Mesenchymal stem cell (in vitro differentiated cells and primary cell): Measurements from ENCODE around the gene HSPB9.
A peak's percentile ranks its signal among the peaks of the same experiment; 100 is the strongest.

Source experiments
- DNase-seq: peaks from one replicate; pipeline ENCODE4 v3.0.0-alpha.2; 2013
- H2AFZ ChIP-seq: one replicate; pipeline ENCODE4 v1.6.1; 2013; ENCODE audit warnings: low read depth, mild to moderate bottlenecking, control low read depth, inconsistent platforms, low read length, moderate library complexity
- H2AK5ac ChIP-seq: 2 replicates; pipeline ENCODE4 v1.6.1; 2013; ENCODE audit warnings: low read length, moderate library complexity, mild to moderate bottlenecking, inconsistent platforms; ENCODE audit not compliant: severe bottlenecking
- H2BK120ac ChIP-seq: one replicate; pipeline ENCODE4 v1.6.1; 2013; ENCODE audit warnings: low read depth, mild to moderate bottlenecking, inconsistent platforms, low read length, moderate library complexity
- H2BK12ac ChIP-seq, 2 experiments: one replicate each; pipeline ENCODE4 v1.6.1; 2013; ENCODE audit warnings: inconsistent platforms in 2 of 2, low read length in 2 of 2, mild to moderate bottlenecking in 2 of 2, moderate library complexity in 2 of 2, control low read depth in 1 of 2
- H2BK15ac ChIP-seq: one replicate; pipeline ENCODE4 v1.6.1; 2013; ENCODE audit warnings: mild to moderate bottlenecking, low read depth, inconsistent platforms; ENCODE audit not compliant: poor library complexity, severe bottlenecking
- H2BK5ac ChIP-seq: 2 replicates; pipeline ENCODE4 v1.6.1; 2013; ENCODE audit warnings: low read depth, mild to moderate bottlenecking, low read length, control low read depth, inconsistent platforms; ENCODE audit not compliant: poor library complexity, severe bottlenecking
- H3K14ac ChIP-seq, 2 experiments: one replicate each; pipeline ENCODE4 v1.6.1; 2013; ENCODE audit warnings: inconsistent platforms in 2 of 2, low read length in 2 of 2, control low read depth in 1 of 2, mild to moderate bottlenecking in 1 of 2, moderate library complexity in 1 of 2
- H3K18ac ChIP-seq, 2 experiments: one replicate each; pipeline ENCODE4 v1.6.1; 2013; ENCODE audit warnings: inconsistent platforms in 2 of 2, low read length in 2 of 2, control low read depth in 1 of 2, low read depth in 1 of 2, mild to moderate bottlenecking in 1 of 2
- H3K23ac ChIP-seq, 2 experiments: one replicate each; pipeline ENCODE4 v1.6.1; 2013; ENCODE audit warnings: inconsistent platforms in 2 of 2, low read length in 2 of 2, mild to moderate bottlenecking in 2 of 2, moderate library complexity in 2 of 2, control low read depth in 1 of 2
- H3K27ac ChIP-seq: 2 replicates; pipeline ENCODE4 v1.5.1; 2013; ENCODE audit warnings: mild to moderate bottlenecking, moderate library complexity, low read length, control low read depth, inconsistent platforms; ENCODE audit not compliant: poor library complexity, severe bottlenecking
- H3K27me3 ChIP-seq, 2 experiments: 2 replicates each; pipeline versions ENCODE4 v1.6.1 to v1.7.0; 2013; ENCODE audit warnings: low read length in 2 of 2, mild to moderate bottlenecking in 2 of 2, moderate library complexity in 2 of 2, control low read depth in 1 of 2, inconsistent platforms in 1 of 2; ENCODE audit not compliant: control insufficient read depth in 1 of 2, insufficient read depth in 1 of 2
- H3K36me3 ChIP-seq, 2 experiments: 2 replicates each; pipeline versions ENCODE4 v1.6.1 to v1.7.0; 2013; ENCODE audit warnings: low read length in 2 of 2, control low read depth in 1 of 2, inconsistent platforms in 1 of 2, low read depth in 1 of 2, mild to moderate bottlenecking in 1 of 2; ENCODE audit not compliant: insufficient read depth in 2 of 2, control insufficient read depth in 1 of 2
- H3K4ac ChIP-seq, 2 experiments: one replicate each; pipeline ENCODE4 v1.6.1; 2013; ENCODE audit warnings: inconsistent platforms in 2 of 2, low read length in 2 of 2, mild to moderate bottlenecking in 2 of 2, moderate library complexity in 2 of 2, control low read depth in 1 of 2, low read depth in 1 of 2
- H3K4me1 ChIP-seq: 2 replicates; pipeline ENCODE4 v1.6.1; 2013; ENCODE audit warnings: low read depth, low read length, control low read depth; ENCODE audit not compliant: control insufficient read depth, insufficient read depth
- H3K4me2 ChIP-seq: 2 replicates; pipeline ENCODE4 v1.6.1; 2013; ENCODE audit warnings: low read length, mild to moderate bottlenecking, inconsistent platforms; ENCODE audit not compliant: poor library complexity, severe bottlenecking
- H3K4me3 ChIP-seq, 2 experiments: 2 replicates each; pipeline versions ENCODE4 v1.5.1 to v1.7.0; 2013; ENCODE audit warnings: low read length in 2 of 2, mild to moderate bottlenecking in 2 of 2, control low read depth in 1 of 2, low read depth in 1 of 2; ENCODE audit not compliant: insufficient read depth in 1 of 2
- H3K79me1 ChIP-seq: replicated peaks from 2 replicates; pipeline ENCODE4 v1.6.1; 2013; ENCODE audit warnings: mild to moderate bottlenecking, control low read depth, low read length, inconsistent platforms; ENCODE audit not compliant: poor library complexity, severe bottlenecking
- H3K9ac ChIP-seq: 2 replicates; pipeline ENCODE4 v1.7.0; 2013; ENCODE audit warnings: mild to moderate bottlenecking, low read length, moderate library complexity
- H3K9me3 ChIP-seq: 2 replicates; pipeline ENCODE4 v1.7.0; 2013; ENCODE audit warnings: mild to moderate bottlenecking, low read length; ENCODE audit not compliant: control insufficient read depth
- H4K8ac ChIP-seq: one replicate; pipeline ENCODE4 v1.6.1; 2013; ENCODE audit warnings: inconsistent platforms, mild to moderate bottlenecking, low read length, moderate library complexity
- H4K91ac ChIP-seq: one replicate; pipeline ENCODE4 v1.6.1; 2013; ENCODE audit warnings: mild to moderate bottlenecking, low read length, inconsistent platforms
- WGBS: methylation state at CpG from one replicate; pipeline ENCODE4 v1.1.7; 2013; ENCODE audit warnings: mixed read lengths; 5-methylcytosine and 5-hydroxymethylcytosine counted together

Gene HSPB9

DNA sequence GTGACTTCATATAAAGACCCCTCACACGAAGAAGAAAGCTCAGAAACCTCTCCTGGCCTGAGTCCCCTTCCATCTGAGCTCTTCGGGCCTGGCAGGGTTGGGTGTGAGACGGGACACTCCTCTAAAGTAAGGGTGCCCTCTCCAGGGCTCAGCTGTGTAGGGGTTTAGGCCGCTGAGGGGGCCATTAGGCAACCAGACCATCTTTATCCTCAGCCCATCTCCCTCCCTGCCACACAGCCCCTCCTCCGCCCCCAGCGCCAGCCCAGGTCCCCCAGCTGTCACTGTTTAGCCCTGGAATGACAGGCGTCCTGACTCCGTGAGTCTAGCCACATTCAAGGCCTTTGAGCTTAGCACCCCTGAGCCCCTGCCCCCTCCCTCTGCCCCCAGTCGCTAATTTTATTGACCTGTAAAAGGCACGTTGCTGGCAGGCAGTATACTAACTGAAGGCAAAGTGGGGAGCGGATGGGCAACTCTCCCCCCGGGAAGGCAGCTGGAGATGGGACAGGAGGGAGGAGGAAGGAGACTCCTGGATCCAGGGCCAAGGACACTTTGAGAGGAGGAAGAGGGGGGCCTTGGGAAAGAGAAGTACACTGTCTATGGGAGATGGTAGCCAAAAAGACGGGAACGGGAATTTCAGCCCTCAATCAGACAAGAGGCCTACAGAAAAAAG is 23.7 kb upstream of the HSPB9 start:
- no peaks in the 10 kb centered on the region for H3K79me1 ChIP-seq
- H4K91ac ChIP-seq = no peak overlapping the region
- no peak overlapping the region for H2BK12ac ChIP-seq
- H3K4me2 ChIP-seq = no peak overlapping the region
- no peak overlapping the region for H2BK120ac ChIP-seq
- no peak overlapping the region for H2AFZ ChIP-seq
- no peak overlapping the region for H2BK15ac ChIP-seq
- no peak for DNase-seq
- H2BK5ac ChIP-seq = no peak overlapping the region
- no peak overlapping the region for H2AK5ac ChIP-seq
- peaks cover 11% of the 10 kb centered on the region for H3K4me1 ChIP-seq
- H4K8ac ChIP-seq = no peak overlapping the region
- peaks cover 4 to 6% of the 10 kb centered on the region in 2 experiments for H3K36me3 ChIP-seq
- no peaks in the 10 kb centered on the region for H3K9me3 ChIP-seq
- H3K4ac ChIP-seq = no peak overlapping the region
- H3K27me3 ChIP-seq = peaks cover 42 to 44% of the 10 kb centered on the region in 2 experiments
- H3K18ac ChIP-seq = no peak overlapping the region
- no peak overlapping the region for H3K4me3 ChIP-seq
- no peak overlapping the region for H3K23ac ChIP-seq
- H3K9ac ChIP-seq = no peak overlapping the region
- H3K14ac ChIP-seq = no peak overlapping the region
- WGBS = 41% methylated on average over 14 of the region's 14 CpGs
- H3K27ac ChIP-seq = no peak overlapping the region

DNA sequence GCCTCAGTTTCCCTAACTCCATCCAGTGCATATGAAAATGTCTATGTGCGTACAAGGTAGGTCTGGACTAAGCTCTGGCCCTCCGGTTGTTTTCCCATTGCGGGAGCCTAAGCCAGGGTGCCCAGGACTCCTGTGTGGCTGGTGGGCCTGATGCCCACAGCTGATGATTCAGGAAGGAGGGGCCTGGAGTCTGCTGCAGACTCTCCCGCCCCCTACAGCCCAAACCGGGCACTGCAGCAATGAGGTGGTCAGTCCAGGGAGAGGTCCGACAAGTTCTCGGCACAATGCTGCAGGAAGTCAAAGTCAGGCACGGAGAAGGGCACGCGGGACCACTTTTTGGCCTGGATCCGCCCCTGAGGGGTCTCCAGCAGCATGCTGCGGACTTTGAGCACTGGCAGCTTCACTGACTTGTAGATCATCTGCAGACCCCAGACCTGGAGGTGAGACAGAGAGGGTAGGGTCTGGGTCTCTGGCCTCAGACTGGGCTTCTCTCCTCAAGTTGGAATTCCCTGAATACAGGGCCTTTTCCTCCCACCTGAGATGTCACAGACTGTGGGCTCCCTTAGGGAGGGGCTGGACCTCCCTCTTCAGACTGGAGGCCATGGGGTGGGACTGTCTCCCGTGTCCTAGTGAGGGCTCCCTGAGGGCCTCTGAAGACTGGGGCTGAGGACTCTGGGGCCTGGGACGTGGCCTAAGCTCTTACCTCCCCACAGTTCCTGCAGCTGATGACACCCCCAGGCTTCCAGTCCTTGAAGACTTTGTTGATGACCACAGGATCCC is 20.9 kb upstream of the HSPB9 start:
- Histone ChIP-seq H3K14ac (no peak overlapping the region), H3K27me3 (peaks cover 15 to 35% of the 10 kb centered on the region in 2 experiments), H3K18ac (no peak overlapping the region), H2BK120ac (no peak overlapping the region), H3K27ac (no peak overlapping the region), H3K9ac (peak overlapping the region; percentile 67), H2BK15ac (no peak overlapping the region), H3K4me1 (peaks cover 11% of the 10 kb centered on the region), H3K79me1 (no peaks in the 10 kb centered on the region), H2AFZ (peak overlapping the region; percentile 81), H3K4ac (no peak overlapping the region), H2BK12ac (no peak overlapping the region), H3K23ac (no peak overlapping the region), H3K36me3 (peaks cover 9 to 19% of the 10 kb centered on the region in 2 experiments), H4K8ac (peak overlapping the region; percentile 56), H2AK5ac (no peak overlapping the region), H3K9me3 (no peaks in the 10 kb centered on the region), H3K4me2 (no peak overlapping the region), H2BK5ac (no peak overlapping the region), H3K4me3 (peak overlapping the region in 1 of 2 experiments; percentile 24), H4K91ac (no peak overlapping the region)
- DNase-seq = peak; percentile 50
- WGBS = 43% methylated on average over 14 of the region's 14 CpGs

DNA sequence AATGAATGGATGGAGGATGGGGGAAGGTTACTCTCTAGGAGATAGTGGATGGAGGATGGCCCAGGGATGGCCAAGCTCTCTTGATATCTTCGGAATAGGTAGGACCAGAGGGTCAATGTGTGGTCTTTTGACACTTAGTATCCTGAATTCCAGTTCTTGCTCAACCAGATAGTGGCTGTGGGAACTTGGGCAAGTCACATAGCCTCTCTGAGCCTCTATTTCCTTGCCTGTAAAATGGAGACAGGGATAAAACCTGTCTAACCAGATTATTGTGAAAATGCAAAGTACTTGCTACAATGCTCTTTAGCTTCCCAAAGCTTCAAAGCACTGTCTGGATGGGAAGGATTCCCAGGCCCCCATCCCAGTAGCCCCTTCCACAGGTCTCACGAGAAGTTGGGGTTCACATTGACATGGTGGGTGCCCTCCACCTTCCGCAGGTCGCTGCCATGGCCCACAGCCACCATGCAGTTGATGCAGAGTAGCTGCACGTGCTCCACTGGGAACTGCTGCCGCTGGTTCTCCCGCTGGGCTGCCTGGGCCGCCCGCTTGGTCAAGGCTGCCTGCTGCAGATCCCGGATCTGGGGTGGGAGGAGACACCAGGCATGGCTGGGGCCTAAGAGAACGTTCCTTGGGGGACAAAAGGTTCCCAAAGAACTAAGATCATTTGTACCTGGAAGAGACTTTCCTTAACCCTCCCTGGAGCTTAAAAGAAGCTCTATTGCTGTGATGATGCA is 19.2 kb upstream of the HSPB9 start:
- Histone ChIP-seq H3K9me3 (no peaks in the 10 kb centered on the region), H3K27me3 (peaks cover 0 to 19% of the 10 kb centered on the region in 2 experiments), H3K4me3 (no peak overlapping the region), H3K4me2 (no peak overlapping the region), H2AK5ac (no peak overlapping the region), H4K91ac (no peak overlapping the region), H3K36me3 (peaks cover 9 to 28% of the 10 kb centered on the region in 2 experiments), H3K79me1 (no peaks in the 10 kb centered on the region), H3K23ac (no peak overlapping the region), H3K27ac (no peak overlapping the region), H2BK5ac (no peak overlapping the region), H2BK120ac (no peak overlapping the region), H3K14ac (no peak overlapping the region), H4K8ac (no peak overlapping the region), H2BK15ac (no peak overlapping the region), H3K9ac (no peak overlapping the region), H3K18ac (no peak overlapping the region), H3K4me1 (peaks cover 15% of the 10 kb centered on the region), H2BK12ac (no peak overlapping the region), H3K4ac (no peak overlapping the region), H2AFZ (no peak overlapping the region)
- 77% methylated on average over 11 of the region's 11 CpGs for WGBS
- DNase-seq = no peak

DNA sequence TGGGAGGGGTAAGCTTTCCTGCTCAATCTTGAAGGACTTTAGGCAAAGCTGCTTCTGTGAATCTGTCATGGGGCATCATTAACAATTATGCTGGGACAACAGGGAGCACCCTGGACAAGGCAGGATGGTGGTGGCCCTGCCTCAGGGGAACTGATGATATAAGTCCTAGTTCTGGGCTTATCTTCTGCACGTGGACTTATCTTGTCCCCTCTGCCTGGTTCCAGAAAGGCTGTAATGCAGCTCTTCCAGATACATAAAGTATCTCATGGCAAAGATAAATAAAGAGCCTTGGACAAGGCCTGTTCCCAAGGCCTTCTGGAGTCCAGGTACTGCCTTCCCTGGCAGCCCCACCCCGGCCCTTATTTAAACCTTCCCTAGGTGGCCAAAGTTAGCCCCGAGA is 18.3 kb upstream of the HSPB9 start:
- no peak overlapping the region for H3K4me2 ChIP-seq
- H3K14ac ChIP-seq = no peak overlapping the region
- WGBS = 90% methylated on average over 3 of the region's 3 CpGs
- no peak for DNase-seq
- peaks cover 0 to 19% of the 10 kb centered on the region in 2 experiments for H3K27me3 ChIP-seq
- H3K23ac ChIP-seq = no peak overlapping the region
- H4K91ac ChIP-seq = no peak overlapping the region
- no peaks in the 10 kb centered on the region for H3K79me1 ChIP-seq
- H3K27ac ChIP-seq = no peak overlapping the region
- peaks cover 9 to 37% of the 10 kb centered on the region in 2 experiments for H3K36me3 ChIP-seq
- no peak overlapping the region for H3K4ac ChIP-seq
- H2AFZ ChIP-seq = no peak overlapping the region
- no peak overlapping the region for H2BK12ac ChIP-seq
- H3K9ac ChIP-seq = no peak overlapping the region
- no peak overlapping the region for H3K4me3 ChIP-seq
- H2BK5ac ChIP-seq = no peak overlapping the region
- no peak overlapping the region for H2AK5ac ChIP-seq
- H3K18ac ChIP-seq = no peak overlapping the region
- peaks cover 16% of the 10 kb centered on the region for H3K4me1 ChIP-seq
- no peak overlapping the region for H2BK15ac ChIP-seq
- no peak overlapping the region for H4K8ac ChIP-seq
- no peaks in the 10 kb centered on the region for H3K9me3 ChIP-seq
- H2BK120ac ChIP-seq = no peak overlapping the region
